ENCODE measurements around the gene ZDHHC7. TPM values are rescaled to one million over a fixed set of nuclear protein-coding genes. Genes with fewer than 3 reads are reported as not detected.

ZDHHC7 gene
- total RNA-seq, 1 experiment from 2014 or later: 39.1 TPM

DNA sequence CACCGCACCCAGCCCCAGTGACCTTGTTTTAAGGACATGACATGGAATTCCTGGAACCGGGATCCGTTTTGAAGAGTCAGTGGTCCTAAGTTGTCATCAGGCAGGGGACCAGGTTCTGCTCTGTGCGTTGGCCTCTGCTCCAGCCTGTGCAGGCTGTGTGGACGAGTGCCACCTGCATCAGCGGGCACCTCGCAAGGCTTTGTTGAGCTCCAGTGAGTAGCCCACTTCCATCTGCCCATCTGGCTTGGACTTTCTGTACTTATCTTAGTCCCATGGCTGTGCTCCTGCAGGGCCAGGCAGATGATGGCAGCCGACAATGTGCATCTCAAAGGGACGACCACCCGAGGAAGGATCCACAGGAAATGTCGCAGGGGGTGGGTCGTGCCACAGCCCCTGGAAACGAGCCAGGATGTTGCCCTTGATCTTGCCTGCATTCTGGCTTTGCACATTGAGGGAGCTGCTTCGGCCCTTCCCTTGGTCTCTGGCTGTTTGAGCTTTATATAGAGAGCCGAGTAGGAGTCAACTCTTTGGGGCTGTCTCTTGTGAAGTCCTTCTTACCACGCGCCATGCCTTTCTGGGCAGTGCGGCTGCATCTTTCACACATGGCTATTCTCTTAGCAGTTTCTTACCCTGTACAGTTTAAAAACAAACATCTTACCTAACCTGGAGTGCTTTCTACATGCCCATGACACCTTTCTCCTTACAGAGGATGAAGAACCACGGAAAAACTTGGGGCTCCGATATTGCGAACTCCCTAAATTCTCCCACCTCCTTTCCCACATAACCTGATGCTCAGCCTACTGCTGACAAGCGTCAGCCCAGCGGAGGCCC is 34.5 kb upstream of the ZDHHC7 start:
- Histone ChIP-seq H2BK20ac (ENCODE audit: low read depth, low read length, poor library complexity, severe bottlenecking) (no peak overlapping the region), H3K23me2 (ENCODE audit: insufficient read length, low read depth, low read length, poor library complexity, severe bottlenecking) (no peaks in the 10 kb centered on the region), H3K4me2 (ENCODE audit: insufficient read depth, insufficient read length, low read length) (no peak overlapping the region), H4K20me1 (ENCODE audit: control insufficient read depth, insufficient read depth, insufficient read length) (no peaks in the 10 kb centered on the region), H3K4ac (ENCODE audit: low read depth, low read length) (no peak overlapping the region), H2AK5ac (ENCODE audit: insufficient read length, low read length) (no peak overlapping the region), H4K5ac (ENCODE audit: insufficient read length, low read depth, low read length) (no peak overlapping the region), H3K18ac (ENCODE audit: insufficient read length, low read depth, low read length) (no peak overlapping the region), H3K14ac (ENCODE audit: insufficient read depth, low read length) (no peak overlapping the region), H3K23ac (ENCODE audit: insufficient read length, low read depth, low read length) (no peak overlapping the region), H4K91ac (ENCODE audit: insufficient read length, low read depth, low read length) (no peak overlapping the region), H2BK12ac (ENCODE audit: insufficient read length, low read depth, low read length) (no peak overlapping the region), H3T11ph (ENCODE audit: low read length) (no peak overlapping the region), H2AFZ (ENCODE audit: low read length) (no peak overlapping the region), H3K79me2 (ENCODE audit: insufficient read depth, low read length) (no peaks in the 10 kb centered on the region), H3K9me3 (ENCODE audit: control insufficient read depth, low read depth, low read length) (no peaks in the 10 kb centered on the region), H3K9ac (ENCODE audit: extremely low read depth, insufficient read length, low read length) (no peak overlapping the region), H3K27me3 (ENCODE audit: insufficient read depth, low read length) (no peaks in the 10 kb centered on the region), H3K4me1 (ENCODE audit: insufficient read depth, low read length) (no peaks in the 10 kb centered on the region; the same call in 1 of the 2 replicates), H4K8ac (replicated peaks; ENCODE audit: insufficient read length, low read depth, low read length) (no peak overlapping the region), H2BK15ac (ENCODE audit: low read depth, low read length) (no peak overlapping the region), H3K27ac (ENCODE audit: insufficient read length, low read depth, low read length) (no peak overlapping the region), H2BK120ac (ENCODE audit: low read depth, low read length, poor library complexity, severe bottlenecking) (no peak overlapping the region), H3K79me1 (ENCODE audit: insufficient read depth, low read depth, low read length, poor library complexity, severe bottlenecking) (no peaks in the 10 kb centered on the region), H2BK5ac (ENCODE audit: insufficient read length, low read length) (no peak overlapping the region), H3K56ac (ENCODE audit: insufficient read length, low read depth, low read length) (no peak overlapping the region)
- Mint-ChIP-seq H3K4me3 (no peak overlapping the region), H3K36me3 (ENCODE audit: insufficient read depth in 1 of 3, low read depth in 3 of 3) (no peaks in the 10 kb centered on the region), H3K9me3 (no peaks in the 10 kb centered on the region), H3K27me3 (ENCODE audit: low read depth) (peaks cover 15% of the 10 kb centered on the region), H3K27ac (no peak overlapping the region), H3K4me1 (peaks cover 3 to 7% of the 10 kb centered on the region in 2 experiments; a peak in 2 of 4 replicates)
- DNase-seq: no peak
- no CpG with 5 or more reads among the region's 23 CpGs for WGBS (ENCODE audit: extremely low coverage, insufficient read length, low lambda C conversion rate)
- TF ChIP-seq, protein P1, sequence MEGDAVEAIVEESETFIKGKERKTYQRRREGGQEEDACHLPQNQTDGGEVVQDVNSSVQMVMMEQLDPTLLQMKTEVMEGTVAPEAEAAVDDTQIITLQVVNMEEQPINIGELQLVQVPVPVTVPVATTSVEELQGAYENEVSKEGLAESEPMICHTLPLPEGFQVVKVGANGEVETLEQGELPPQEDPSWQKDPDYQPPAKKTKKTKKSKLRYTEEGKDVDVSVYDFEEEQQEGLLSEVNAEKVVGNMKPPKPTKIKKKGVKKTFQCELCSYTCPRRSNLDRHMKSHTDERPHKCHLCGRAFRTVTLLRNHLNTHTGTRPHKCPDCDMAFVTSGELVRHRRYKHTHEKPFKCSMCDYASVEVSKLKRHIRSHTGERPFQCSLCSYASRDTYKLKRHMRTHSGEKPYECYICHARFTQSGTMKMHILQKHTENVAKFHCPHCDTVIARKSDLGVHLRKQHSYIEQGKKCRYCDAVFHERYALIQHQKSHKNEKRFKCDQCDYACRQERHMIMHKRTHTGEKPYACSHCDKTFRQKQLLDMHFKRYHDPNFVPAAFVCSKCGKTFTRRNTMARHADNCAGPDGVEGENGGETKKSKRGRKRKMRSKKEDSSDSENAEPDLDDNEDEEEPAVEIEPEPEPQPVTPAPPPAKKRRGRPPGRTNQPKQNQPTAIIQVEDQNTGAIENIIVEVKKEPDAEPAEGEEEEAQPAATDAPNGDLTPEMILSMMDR (conservative IDR thresholded peaks at IDR 0.05): no peak

All from H9 (cell line).